ENCODE data around the gene C4orf36.

DNA sequence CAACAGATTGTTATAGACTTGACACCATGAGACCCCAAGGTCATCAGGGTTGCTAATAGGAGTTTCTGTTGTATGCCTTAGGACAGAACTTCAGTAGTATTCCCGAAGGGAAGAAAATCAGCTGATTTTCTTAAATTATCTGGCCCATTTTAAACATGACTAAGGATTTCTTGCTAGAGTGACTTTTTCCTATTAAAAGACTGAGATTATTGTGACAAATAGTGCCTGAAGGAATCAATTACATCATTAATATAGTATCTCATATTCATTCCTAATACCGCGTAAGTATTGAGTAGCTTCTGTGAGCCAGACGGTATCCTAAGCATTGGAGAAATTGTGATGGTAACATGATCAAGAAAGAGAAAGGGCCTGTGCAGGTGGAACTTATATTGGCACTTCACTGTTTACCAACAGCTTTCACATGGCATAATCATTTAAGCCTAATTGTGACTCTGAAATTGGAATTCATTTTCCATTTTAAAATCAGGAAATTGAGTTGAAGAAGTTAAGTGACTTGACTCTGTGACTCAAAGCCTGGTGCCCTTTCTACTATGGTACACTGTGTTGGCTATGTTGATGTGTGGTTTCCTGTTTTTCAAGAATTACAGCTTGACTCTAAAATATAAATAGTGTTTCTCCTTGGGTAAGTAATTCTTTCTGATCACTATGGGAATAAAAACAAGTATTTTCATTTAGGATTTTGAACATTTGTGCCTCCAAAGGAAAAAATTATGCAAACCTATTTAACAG, 46.7 kb upstream of the C4orf36 start:
- TF ChIP-seq POLR2AphosphoS5 (IDR thresholded peaks at IDR 0.05; ENCODE audit: low read depth, low read length) (no peak), POLR2A (IDR thresholded peaks at IDR 0.05; ENCODE audit: low read depth, low read length) (no peak), TAF1 (IDR thresholded peaks at IDR 0.05; ENCODE audit: borderline replicate concordance, low read depth, low read length) (no peak)

All from GM12892 (cell line).